SW480 (cell line): ENCODE results near the gene MYRIP.
"Not testable (repeated sequence)": the region's sequence is repeated elsewhere in the genome, so short reads cannot be mapped to it uniquely, and the experiment has no call there.

Source experiments
- DNase-seq: peaks from one replicate; pipeline ENCODE4 v3.0.0-alpha.2; 2016; ENCODE audit warnings: low spot score

MYRIP gene

DNA sequence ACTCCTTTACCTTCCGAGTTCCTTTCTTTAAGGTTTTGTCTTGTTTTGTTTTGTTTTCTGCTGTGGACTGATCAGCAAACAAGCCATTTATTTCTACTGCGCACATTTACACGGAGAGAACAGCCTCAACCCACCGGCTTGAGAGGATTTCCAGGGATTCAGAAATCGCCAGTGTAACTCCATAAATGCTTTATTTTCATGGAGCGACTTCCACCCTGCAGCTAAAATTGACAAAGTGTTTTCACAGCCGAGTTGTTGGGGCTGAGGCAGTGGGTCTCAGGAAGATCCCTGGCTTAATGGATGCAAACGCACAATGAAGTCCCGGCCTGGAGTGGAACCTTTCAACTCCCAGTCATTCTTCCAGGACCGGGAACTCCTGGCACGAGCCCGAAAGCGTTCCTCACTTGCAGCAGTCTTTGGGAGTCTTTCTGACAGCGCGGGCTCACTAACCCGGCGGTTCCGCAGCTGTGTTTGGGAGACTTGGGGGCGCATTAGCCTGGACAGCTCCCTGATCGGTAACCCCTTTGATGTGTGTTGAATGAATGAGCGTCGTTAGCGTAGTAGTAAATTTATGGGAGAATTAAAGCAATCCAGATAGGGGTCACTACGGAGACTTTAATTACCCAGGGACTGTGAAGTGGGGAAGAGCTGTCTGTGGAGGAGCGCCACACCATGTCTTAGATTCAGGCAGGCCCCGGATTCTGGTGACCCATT lies 785 bp upstream of the MYRIP start:
- DNase-seq = peak; percentile 36

DNA sequence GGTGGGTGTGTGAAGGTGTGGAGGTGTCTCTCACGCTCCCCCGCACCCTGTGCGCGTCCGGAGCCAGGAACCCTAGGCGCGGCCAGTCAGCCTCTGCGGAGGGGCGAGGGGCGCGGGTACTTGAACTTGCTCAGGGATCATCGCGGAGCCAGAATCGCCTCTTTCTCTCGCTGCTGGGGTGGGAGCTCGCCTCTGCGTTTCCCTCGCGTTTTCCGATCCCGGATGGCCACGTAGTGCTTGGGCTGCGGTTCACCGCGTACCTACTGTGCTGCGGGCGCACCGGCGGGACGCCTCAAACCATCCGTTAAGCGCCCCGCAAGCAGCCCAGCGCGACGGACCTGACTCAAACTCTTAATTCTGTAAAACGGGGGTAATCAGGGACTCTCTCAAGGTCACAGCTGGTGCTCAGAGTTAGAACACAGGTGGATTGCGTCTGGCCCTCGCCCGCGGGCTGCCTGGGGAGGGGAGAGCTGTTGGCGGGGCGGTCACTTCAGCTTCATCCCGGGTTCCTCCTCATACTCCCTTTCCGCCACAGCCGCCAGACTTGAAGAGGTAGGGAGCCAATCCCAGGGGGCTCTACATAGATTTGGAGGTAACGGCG lies 686 bp downstream of the MYRIP start:
- DNase-seq = no peak

DNA sequence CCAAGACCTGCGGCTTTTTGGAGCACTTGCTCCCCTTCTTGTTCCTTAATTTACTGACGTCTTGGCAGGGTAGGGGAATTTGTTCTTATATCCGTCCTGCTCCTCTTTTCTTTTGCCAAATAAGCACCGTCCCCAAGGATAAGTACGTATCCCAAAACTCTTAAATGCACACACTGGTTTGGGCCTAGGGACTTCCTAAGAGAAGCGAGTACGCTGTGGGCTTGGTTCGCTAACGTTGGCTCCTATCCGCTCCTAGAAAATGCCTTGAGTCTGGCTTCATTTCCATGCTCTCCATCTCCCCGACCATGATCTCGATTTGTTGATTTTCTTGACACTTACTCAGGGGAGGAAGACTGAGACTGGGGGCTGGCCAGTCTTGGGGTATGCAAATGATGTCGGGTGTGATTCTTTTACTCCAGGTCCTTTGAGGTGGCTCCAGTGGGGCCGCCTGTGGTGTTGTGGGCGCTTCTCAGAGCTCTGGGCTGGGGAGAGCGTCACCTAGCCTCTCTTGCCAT lies 1.3 kb downstream of the MYRIP start:
- no peak for DNase-seq

DNA sequence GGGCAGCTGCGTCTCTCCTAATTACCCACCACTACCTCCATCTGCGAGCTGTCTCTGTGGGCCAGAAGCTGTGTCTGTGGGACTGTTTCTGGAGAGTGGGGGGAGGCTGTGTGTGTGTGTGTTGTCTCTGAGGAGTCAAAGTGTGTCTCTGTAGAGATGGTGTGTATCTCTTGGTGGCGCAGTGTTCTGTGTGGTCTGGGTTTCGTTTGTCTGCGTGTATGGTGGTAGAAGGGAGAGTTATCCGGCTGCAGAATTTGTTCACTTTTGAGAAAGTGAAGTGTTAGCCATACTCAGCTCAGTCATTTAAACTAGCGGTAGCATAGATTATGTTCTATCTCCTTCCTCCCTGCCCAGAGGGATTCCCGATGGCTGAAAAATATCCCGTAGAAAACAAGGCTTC lies 2.2 kb downstream of the MYRIP start:
- DNase-seq = no peak

DNA sequence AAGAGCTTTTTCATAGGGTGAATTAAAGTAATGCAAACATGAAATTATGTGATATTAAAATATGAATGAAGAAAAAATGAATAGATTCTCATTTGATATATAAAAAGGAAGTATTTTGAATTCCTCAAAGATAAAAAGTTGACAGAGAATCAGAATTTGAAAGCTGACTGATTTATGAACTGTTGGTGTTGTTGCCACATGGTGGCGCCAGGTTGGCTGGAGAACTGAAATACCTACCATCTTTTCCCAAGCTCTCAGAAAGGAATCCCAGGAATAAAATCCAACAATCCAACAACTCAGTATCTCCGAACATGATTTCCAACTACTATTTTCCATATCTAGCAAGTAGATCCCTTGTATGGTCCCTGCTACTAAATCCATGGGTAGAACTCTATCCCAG lies 3.1 kb downstream of the MYRIP start:
- DNase-seq = peak; percentile 21

DNA sequence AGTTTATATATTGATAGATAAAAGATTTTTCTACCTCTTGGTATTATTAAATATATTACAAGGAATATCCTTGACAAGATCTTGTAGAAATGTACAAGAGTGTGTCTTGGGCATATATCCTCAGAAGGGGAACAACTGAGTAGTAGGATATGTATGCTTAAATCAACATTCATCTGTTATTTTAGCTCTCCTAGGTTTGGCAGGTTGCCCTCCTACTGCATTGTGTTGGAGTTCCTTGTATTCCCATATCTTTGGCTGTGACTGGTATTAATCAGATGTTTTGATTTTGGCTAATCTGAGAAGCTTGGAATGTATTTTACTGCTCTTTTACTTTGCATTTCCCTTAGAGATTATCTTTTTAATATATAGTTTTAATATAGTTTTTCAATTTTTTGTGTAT lies 4.6 kb downstream of the MYRIP start:
- DNase-seq = no peak

DNA sequence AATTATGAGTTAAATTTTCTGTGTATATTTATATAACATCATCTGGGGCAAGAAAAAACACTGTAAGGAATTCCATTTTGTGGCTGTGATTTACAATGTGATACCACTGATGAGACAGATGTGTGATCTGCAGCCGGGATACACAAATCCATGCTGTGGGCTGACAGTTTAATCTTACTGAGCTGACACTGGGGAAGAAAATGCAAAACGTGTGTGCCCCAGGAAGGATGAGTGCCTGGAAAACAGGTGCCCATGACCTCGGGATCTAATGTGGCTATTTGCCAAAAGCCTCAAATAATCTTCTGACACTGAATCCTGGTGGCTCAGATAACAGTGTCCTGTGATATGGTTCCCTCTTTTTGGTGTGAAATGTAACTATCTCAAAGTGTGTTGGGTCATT lies 10.5 kb downstream of the MYRIP start:
- no peak for DNase-seq

DNA sequence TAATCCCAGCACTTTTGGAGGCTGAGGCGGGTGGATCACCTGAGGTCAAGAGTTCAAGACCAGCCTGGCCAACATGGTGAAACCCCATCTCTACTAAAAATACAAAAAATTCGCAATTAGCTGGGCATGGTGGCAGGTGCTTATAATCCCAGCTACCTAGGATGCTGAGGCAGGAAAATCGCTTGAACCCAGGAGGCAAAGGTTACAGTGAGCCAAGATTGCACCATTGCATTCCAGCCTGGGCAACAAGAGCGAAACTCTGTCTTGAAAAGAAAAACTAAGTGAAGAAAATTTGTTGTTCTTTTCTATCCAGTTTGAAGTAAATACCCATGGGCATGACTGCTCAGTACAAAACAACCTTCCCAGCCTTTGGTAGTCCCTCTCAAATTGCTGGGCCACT lies 24.4 kb downstream of the MYRIP start:
- not testable (repeated sequence) for DNase-seq

DNA sequence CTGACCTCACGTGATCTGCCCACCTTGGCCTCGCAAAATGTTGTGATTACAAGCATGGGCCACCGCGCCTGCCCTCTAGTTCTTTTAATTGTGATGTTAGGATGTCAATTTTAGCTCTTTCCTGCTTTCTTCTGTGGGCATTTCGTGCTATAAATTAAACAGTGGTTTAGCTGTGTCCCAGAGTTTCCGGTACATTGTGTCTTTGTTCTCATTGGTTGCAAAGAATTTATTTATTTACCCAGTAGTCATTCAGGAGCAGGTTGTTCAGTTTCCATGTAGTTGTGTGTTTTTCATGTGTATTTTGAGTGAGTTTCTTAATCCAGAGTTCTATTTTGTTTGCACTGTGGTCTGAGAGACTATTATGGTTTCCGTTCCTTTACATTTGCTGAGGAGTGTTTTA lies 30.1 kb downstream of the MYRIP start:
- no peak for DNase-seq

DNA sequence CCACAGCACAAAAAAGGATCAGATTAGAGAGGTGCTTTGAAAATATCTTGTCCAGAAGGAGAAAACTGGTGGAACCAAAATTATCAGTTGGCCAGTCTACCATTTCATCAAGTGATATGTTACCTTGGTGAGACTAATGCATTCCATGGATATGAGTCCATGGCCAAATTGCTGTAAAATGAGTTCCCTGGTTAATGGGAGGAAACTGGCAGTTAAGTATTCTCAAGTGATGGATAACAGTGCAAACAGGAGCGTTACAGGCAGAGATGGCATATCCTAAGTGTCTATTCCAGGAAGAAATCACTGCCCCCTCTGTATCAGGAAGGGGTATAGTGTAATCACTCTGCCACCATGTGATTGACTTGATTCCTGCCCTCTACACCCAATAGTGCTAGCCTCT lies 34.0 kb downstream of the MYRIP start:
- DNase-seq = no peak

DNA sequence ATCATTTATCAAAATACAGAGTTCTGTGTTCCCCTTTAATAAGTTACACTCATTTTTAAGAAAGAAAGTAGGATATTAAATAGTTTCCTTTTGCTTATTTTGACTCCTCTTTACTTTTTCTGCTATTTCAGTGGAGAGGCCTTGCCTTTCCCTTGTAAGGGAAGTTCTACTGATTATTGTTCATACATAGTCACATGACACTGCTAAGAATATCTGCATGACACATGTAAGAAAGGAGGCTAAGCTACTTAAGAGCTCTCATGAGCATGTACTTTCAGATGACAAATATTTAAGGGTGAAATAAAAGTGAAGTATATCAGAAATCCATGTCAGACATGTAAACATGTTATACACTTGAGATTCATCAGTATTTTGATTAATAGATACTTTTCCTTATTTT lies 39.0 kb downstream of the MYRIP start:
- no peak for DNase-seq

DNA sequence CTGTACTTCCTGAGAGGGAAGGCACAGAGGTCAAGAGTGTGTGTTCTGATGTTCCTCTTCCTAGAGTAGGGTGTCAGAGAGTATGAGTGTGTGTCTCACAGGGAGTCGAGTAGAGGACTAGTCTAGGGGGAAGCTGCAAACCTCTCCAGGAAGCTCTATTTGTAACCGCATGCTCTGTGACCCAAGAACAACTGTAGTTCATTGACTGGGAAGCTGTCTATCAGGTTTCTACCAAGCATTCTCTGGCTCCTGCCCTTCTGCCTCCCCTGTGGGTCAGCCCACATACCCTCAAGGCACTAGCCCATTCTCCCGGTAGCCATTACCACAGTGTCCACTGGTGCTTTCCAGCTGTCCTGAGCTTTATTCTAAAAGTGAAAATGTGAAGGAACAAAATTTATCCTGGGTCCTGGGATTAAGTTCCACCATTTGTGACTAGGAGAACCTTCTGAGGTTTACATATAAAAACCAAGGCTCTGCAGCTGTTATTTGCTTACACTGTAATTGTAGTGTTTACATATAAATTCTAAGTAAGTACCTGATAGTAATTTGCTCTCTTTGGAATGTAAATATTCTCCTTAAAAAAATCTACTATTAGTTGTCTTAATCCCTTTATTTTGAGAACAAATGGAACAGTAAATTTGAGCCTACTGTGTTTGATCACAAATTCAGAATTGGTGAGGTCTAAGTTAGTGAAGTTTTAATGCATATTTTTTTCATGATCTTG lies 40.7 kb downstream of the MYRIP start:
- DNase-seq = no peak

DNA sequence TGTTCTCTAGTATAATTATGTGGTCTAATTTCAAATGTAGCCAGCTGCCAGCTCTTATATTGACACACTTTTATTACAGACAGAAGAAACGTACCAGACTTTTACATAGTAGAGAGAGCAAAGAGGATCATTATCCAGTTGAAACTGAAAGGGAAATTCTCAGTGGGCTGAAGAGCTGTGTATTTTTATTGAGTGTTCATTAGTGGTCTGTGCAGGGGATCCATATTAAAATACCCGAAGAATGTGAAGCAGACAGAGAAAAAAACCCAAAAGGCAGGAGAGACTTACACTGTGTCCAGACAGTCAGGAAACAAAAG lies 41.3 kb downstream of the MYRIP start:
- no peak for DNase-seq

DNA sequence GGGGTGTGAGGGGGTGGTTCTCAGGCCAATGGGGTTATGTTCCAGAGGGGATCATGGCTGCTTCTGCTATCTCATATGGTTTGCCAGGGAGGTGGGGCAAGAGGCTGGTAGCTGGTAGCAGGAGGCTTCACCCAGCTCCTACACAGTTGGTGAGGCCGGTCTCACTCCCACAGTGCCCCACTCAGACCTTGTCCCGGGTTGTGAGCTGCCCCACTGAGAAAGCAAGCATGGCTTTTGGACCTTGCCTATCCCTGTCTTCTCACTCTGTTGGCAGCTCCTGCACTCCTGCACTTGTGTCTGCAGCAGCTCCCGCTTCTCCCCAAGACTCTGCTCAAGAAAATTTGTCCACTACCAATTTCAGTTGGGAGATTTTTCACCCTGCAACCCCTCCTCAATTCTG lies 46.1 kb downstream of the MYRIP start:
- DNase-seq = no peak

DNA sequence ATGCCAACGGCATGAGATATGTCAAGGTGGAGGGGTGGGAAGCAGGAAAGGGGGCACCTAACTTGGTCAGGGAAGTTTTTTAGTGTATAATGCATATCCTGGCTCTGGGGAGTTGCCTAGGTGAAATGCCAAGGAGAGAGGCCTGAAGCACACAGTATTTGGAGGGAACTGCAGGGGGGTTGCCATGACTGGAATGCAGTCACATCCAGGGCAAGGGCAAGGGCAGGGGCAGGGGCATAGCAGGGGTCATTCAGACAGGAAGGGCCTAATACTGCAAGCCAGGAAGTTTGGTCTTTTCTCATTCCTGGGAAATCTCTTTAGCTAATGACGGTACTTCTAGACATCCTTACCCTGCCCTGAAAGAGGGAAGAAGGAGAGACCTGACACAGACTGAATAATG lies 60.5 kb downstream of the MYRIP start:
- no peak for DNase-seq

DNA sequence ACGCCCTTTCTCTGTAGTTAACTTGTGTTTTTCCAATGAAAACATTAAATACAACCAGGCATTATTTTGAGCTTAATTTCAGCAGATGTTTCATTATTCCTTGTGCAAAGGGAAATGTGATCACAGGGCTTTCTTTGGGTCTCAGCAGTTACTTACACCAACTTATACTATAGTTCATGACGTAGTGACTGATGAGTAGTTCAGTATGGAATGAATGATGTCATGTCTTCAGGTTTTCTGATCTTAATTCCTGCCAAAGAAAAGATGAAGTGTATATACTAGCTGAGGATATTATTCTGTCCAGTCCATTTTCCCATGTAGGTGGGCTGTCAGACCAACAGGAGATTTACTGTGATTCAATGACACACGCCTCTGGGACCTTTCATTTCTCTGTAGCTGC lies 61.3 kb downstream of the MYRIP start:
- no peak for DNase-seq

DNA sequence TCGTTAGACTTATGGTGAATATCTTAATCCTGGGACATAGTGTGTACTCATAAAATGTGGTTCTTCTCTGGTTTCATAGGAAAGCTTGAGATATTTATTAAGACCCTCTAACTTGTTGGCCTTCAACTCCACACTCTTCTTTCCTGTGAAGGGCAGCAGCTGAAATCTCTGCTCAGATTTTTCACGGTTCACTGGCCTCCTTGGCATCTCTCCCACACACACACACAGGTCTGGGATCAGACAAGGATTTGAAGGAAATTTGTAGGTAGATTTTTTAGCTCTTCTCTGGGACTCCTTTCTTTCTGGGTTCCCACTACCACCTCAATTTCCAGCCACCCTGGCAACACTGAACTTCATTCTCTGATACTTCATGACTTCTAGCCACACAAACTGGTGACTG lies 70.2 kb downstream of the MYRIP start:
- DNase-seq = no peak

DNA sequence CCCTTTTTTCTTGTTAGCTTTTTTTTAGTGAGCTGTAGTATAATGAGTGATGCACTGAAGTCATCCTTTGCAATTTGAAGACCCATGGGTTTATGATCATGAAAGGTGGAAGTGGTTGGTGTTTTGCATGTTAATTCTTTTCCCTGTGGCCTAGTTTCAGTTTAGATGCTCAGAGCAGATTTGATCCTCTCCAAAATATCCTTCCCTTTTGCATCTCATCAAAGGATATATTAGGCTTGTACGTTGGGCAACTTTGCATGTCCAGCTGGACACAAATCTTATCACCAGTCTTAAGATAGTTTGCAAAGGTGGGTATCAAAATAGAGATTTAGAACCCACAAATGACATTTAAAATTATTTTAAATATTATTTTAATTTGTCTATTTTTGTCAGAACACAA lies 72.7 kb downstream of the MYRIP start:
- DNase-seq = no peak

DNA sequence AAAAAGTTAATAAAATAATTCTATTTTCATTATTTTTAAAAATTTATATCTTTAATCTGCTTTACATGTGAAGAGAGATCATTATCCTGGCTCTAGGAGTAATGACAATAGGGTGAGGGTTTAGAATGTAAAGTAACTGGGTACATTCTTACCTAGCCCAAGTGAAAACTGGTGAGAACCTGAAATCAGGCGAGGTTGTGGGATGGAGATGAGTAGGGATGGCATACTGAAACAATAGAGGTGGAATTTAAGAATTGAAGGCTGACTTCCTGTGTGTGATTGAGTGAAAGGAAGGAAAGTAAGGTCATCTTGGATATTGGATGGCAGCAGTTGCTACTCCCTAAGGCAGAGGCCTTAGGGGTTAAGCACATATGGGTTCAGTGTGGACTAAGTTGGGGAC lies 82.7 kb downstream of the MYRIP start:
- no peak for DNase-seq

DNA sequence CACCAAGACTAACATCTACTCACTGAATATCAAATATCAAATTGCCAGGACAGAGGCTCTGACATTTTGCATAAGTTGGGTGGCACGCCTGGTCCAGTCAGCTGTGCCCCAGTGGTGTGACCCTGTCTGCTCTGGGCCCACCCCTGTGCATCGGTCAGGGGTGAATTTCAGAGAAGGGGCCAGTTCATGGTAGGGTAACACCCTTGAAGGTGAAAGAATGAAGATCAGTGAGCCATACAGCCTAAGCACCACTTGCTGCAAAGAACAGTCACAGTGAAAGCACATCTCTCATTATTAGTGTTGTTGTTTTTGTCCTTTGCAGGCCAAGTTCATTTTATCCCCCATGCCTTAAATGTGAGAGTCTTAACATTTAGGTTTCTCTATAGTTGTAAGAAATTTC lies 86.8 kb downstream of the MYRIP start:
- DNase-seq = no peak

DNA sequence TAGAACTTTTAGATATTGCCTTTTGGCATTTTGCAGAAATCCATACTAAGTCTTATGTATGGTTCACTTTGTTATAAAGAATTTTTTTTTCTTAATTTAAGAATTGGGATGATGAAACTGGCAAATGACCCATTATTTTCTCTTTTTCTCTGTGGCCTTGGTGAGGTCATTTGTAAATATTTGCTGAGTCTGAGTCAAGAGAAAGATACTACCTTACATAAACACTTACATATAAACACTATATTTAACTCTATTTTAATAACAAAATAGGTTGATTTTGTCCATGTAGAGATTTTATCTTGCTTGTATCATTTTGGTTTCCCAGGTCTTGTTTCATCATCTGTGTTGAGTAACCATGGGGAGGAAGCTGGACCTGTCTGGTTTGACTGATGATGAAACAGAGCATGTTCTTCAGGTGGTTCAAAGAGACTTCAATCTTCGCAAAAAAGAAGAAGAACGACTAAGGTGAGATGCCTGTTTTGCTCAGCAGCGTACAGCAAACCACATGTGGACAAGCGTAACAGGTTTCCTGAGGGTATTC lies 91.1 kb downstream of the MYRIP start:
- no peak for DNase-seq

DNA sequence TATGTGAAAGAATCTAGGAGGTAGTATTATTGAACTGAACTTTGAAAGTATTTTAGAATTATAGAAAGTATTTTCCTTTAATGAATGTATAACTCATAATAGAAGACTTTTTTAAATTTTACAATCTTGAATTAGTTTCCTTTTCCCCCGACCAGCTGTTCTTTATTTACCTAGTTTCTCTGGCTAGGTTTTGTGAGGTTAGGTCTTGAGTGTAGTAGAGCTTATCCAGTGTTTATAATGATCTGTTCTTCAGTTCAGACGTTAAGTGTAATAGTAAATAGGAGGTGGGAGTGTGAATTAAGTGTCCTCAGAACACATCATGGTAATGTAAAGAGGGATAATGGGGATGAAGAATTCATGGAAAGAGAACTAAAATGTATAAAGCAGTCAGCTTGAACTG lies 93.8 kb downstream of the MYRIP start:
- no peak for DNase-seq

DNA sequence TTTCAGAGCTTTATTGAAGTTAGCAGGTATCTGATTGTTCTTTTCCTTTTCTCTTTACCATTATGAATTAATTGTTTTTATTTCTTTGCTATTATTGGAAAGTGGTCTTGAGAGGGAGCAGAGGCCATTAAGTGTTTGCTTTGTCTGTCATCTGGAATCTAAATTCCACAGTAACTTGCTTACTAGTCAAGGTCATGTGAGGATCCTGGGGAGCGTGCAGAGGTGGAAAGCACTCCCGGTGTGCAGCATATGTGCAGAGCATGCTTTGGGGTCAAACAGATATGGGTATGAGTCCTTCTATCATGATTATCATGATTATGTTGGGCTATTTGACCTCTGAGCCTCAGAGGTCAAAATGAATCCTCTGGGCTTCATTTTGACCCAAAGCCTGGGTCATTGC lies 96.4 kb downstream of the MYRIP start:
- no peak for DNase-seq
